Activated CD4-positive, alpha-beta T cell treated with anti-CD3 and anti-CD28 coated beads, Interleukin-2, amount 10 ng/mL, durations not matched to agents 7 days and 5 days (primary cell): Measurements from ENCODE around the gene C17orf78. TPM values are rescaled to one million over a fixed set of nuclear protein-coding genes. Genes with fewer than 3 reads are reported as not detected.
"Not testable (repeated sequence)": the region's sequence is repeated elsewhere in the genome, so short reads cannot be mapped to it uniquely, and the experiment has no call there.

ENCODE experiments used
- CTCF ChIA-PET: fragments of 350-600 bp; sonication (Branson Sonifier 250); formaldehyde crosslinking; loops from one replicate; lab custom pipeline; 2021; ENCODE audit warnings: antibody characterized with exemption; lab: Charles Lee
- POLR2A ChIA-PET: fragments of 350-600 bp; sonication (Branson Sonifier 250); formaldehyde crosslinking; loops from one replicate; lab custom pipeline; 2021; ENCODE audit warnings: antibody characterized with exemption; lab: Charles Lee
- DNase-seq: peaks from one replicate; pipeline ENCODE4 v3.0.0-alpha.2; 2020
- H3K27ac Mint-ChIP-seq: one replicate; pipeline ENCODE4 v1.8.0; 2021; ENCODE audit warnings: mild to moderate bottlenecking, moderate library complexity, mixed read lengths
- H3K27me3 Mint-ChIP-seq: one replicate; pipeline ENCODE4 v1.8.0; 2021; ENCODE audit warnings: mixed read lengths
- H3K36me3 Mint-ChIP-seq: one replicate; pipeline ENCODE4 v1.8.0; 2021; ENCODE audit warnings: low read depth, mixed read lengths
- H3K4me1 Mint-ChIP-seq: one replicate; pipeline ENCODE4 v1.8.0; 2021; ENCODE audit warnings: mixed read lengths
- H3K4me3 Mint-ChIP-seq: one replicate; pipeline ENCODE4 v1.8.0; 2021; ENCODE audit warnings: mild to moderate bottlenecking, moderate library complexity, mixed read lengths
- H3K9me3 Mint-ChIP-seq: one replicate; pipeline ENCODE4 v1.8.0; 2021; ENCODE audit warnings: mixed read lengths
- total RNA-seq, 2 experiments: library from RNA; stranded (reverse); gene quantifications; one replicate each; pipeline ENCODE4 v1.2.3, GENCODE V29; 2021

C17orf78 gene
- total RNA-seq: not detected

- no peak within 1 kb of the TSS for H3K27ac Mint-ChIP-seq
- POLR2A ChIA-PET: no interaction called here
Measured at GRCh38 chr17:37375706-37376105, at the start of gene C17orf78. TSS of gene C17orf78 (plus strand) at chr17:37375985. CDS start at chr17:37376093, 108 bp downstream.

GRCh38 chr17:37327341-37328090 lies 48.3 kb upstream of the C17orf78 start:
- Mint-ChIP-seq H3K27ac (no peak overlapping the region), H3K36me3 (peaks cover 17% of the 10 kb centered on the region), H3K9me3 (no peaks in the 10 kb centered on the region), H3K4me3 (no peak overlapping the region), H3K4me1 (no peaks in the 10 kb centered on the region), H3K27me3 (no peaks in the 10 kb centered on the region)
- DNase-seq: no peak
- ChIA-PET CTCF (interaction anchor here (0.6 to 0.8 kb wide), 2 partner anchors 13 to 16 kb away, joined by 3 read pairs; no protein-coding TSS in a partner anchor), POLR2A (no interaction called here)

More at GRCh38 chr17:37375706-37376105, at the start of gene C17orf78:
- no peak for DNase-seq
- H3K27me3 Mint-ChIP-seq: no peaks in the 10 kb centered on the region
- H3K36me3 Mint-ChIP-seq: no peaks in the 10 kb centered on the region
- no peak within 1 kb of the TSS for H3K4me3 Mint-ChIP-seq
- no peaks in the 10 kb centered on the region for H3K9me3 Mint-ChIP-seq
- CTCF ChIA-PET: interaction anchor here (0.6 to 1.5 kb wide), 5 partner anchors 11 to 1417 kb away, joined by 3 to 6 read pairs (median 3); no protein-coding TSS in a partner anchor
- H3K4me1 Mint-ChIP-seq: peaks cover 7% of the 10 kb centered on the region

GRCh38 chr17:37338847-37339246 lies 36.9 kb upstream of the C17orf78 start:
- Mint-ChIP-seq H3K27me3 (no peaks in the 10 kb centered on the region), H3K27ac (no peak overlapping the region), H3K36me3 (peaks cover 10% of the 10 kb centered on the region), H3K4me1 (peaks cover 2% of the 10 kb centered on the region), H3K4me3 (no peak overlapping the region), H3K9me3 (no peaks in the 10 kb centered on the region)
- CTCF ChIA-PET: interaction anchor here (0.6 to 0.8 kb wide), 2 partner anchors 17 to 231 kb away, joined by 3 to 4 read pairs; no protein-coding TSS in a partner anchor
- POLR2A ChIA-PET: no interaction called here
- no peak for DNase-seq

GRCh38 chr17:37339321-37339720 lies 36.5 kb upstream of the C17orf78 start:
- no peak for DNase-seq
- H3K4me3 Mint-ChIP-seq: no peak overlapping the region
- no peak overlapping the region for H3K27ac Mint-ChIP-seq
- no peaks in the 10 kb centered on the region for H3K27me3 Mint-ChIP-seq
- H3K36me3 Mint-ChIP-seq: peaks cover 10% of the 10 kb centered on the region
- H3K9me3 Mint-ChIP-seq: no peaks in the 10 kb centered on the region
- peaks cover 2% of the 10 kb centered on the region for H3K4me1 Mint-ChIP-seq
- POLR2A ChIA-PET: no interaction called here
- CTCF ChIA-PET: interaction anchor here (0.6 to 1.4 kb wide), 3 partner anchors 17 to 231 kb away, joined by 3 to 4 read pairs (median 3); no protein-coding TSS in a partner anchor

- H3K27ac Mint-ChIP-seq: no peak overlapping the region
- peaks cover 12% of the 10 kb centered on the region for H3K36me3 Mint-ChIP-seq
- H3K4me3 Mint-ChIP-seq: no peak overlapping the region
- H3K27me3 Mint-ChIP-seq: no peaks in the 10 kb centered on the region
- no peak for DNase-seq
- ChIA-PET POLR2A (no interaction called here), CTCF (interaction anchor here (1.4 kb wide), 1 partner anchor 33 kb away, joined by 3 read pairs; no protein-coding TSS in a partner anchor)
- peaks cover 10% of the 10 kb centered on the region for H3K4me1 Mint-ChIP-seq
- H3K9me3 Mint-ChIP-seq: no peaks in the 10 kb centered on the region
Measured at GRCh38 chr17:37340804-37341203, 35.0 kb upstream of the C17orf78 start.

- H3K9me3 Mint-ChIP-seq: no peaks in the 10 kb centered on the region
- H3K27ac Mint-ChIP-seq: no peak overlapping the region
- no peaks in the 10 kb centered on the region for H3K27me3 Mint-ChIP-seq
- peaks cover 15% of the 10 kb centered on the region for H3K36me3 Mint-ChIP-seq
- H3K4me3 Mint-ChIP-seq: no peak overlapping the region
- ChIA-PET CTCF (interaction anchor here (0.6 to 1.5 kb wide), 2 partner anchors 16 to 108 kb away, joined by 3 to 6 read pairs; no protein-coding TSS in a partner anchor), POLR2A (interaction anchor here (0.6 kb wide), 1 partner anchor 370 kb away, joined by 3 read pairs; no protein-coding TSS in a partner anchor)
- H3K4me1 Mint-ChIP-seq: peaks cover 10% of the 10 kb centered on the region
- DNase-seq: no peak
Measured at GRCh38 chr17:37342589-37342988, 33.2 kb upstream of the C17orf78 start.

GRCh38 chr17:37344519-37344918 lies 31.3 kb upstream of the C17orf78 start:
- DNase-seq: no peak
- CTCF ChIA-PET: interaction anchor here (1.6 kb wide), 1 partner anchor 8 kb away, joined by 3 read pairs; no protein-coding TSS in a partner anchor
- Mint-ChIP-seq H3K9me3 (no peaks in the 10 kb centered on the region), H3K4me1 (peaks cover 10% of the 10 kb centered on the region), H3K36me3 (peaks cover 11% of the 10 kb centered on the region), H3K4me3 (no peak overlapping the region), H3K27me3 (no peaks in the 10 kb centered on the region), H3K27ac (no peak overlapping the region)
- POLR2A ChIA-PET: no interaction called here

GRCh38 chr17:37346863-37347402 lies 28.9 kb upstream of the C17orf78 start:
- H3K9me3 Mint-ChIP-seq, H3K27ac Mint-ChIP-seq, H3K27me3 Mint-ChIP-seq, POLR2A ChIA-PET, H3K4me3 Mint-ChIP-seq, H3K36me3 Mint-ChIP-seq, H3K4me1 Mint-ChIP-seq, DNase-seq: not testable (repeated sequence)
- CTCF ChIA-PET: interaction anchor here (0.8 kb wide), 1 partner anchor 9 kb away, joined by 3 read pairs; no protein-coding TSS in a partner anchor

GRCh38 chr17:37356796-37357569 lies 18.8 kb upstream of the C17orf78 start:
- DNase-seq: not testable (repeated sequence)

GRCh38 chr17:37358098-37358829 lies 17.5 kb upstream of the C17orf78 start:
- DNase-seq: peak; percentile 40
- POLR2A ChIA-PET: interaction anchor here (0.5 kb wide), 1 partner anchor 33 kb away, joined by 5 read pairs; no protein-coding TSS in a partner anchor
- Mint-ChIP-seq H3K4me3 (peak overlapping the region; percentile 88), H3K4me1 (peaks cover 25% of the 10 kb centered on the region), H3K27me3 (no peaks in the 10 kb centered on the region), H3K27ac (peak overlapping the region; percentile 89), H3K9me3 (no peaks in the 10 kb centered on the region), H3K36me3 (peaks cover 1% of the 10 kb centered on the region)
- CTCF ChIA-PET: interaction anchor here (0.5 to 2.6 kb wide), 4 partner anchors 15 to 378 kb away, joined by 3 to 13 read pairs (median 3); partner anchors contain the start of gene C17orf78

More at GRCh38 chr17:37356796-37357569, 18.8 kb upstream of the C17orf78 start:
- peaks cover 25% of the 10 kb centered on the region for H3K4me1 Mint-ChIP-seq
- H3K27me3 Mint-ChIP-seq, H3K27ac Mint-ChIP-seq, CTCF ChIA-PET, H3K9me3 Mint-ChIP-seq, POLR2A ChIA-PET, H3K36me3 Mint-ChIP-seq: not testable (repeated sequence)
- H3K4me3 Mint-ChIP-seq: peak overlapping the region; percentile 88

- Mint-ChIP-seq H3K27ac (peak overlapping the region; percentile 89), H3K9me3 (no peaks in the 10 kb centered on the region), H3K4me1 (peaks cover 25% of the 10 kb centered on the region), H3K36me3 (peaks cover 1% of the 10 kb centered on the region), H3K4me3 (peak overlapping the region; percentile 88), H3K27me3 (no peaks in the 10 kb centered on the region)
- POLR2A ChIA-PET: no interaction called here
- CTCF ChIA-PET: interaction anchor here (1.0 to 2.6 kb wide), 4 partner anchors 15 to 312 kb away, joined by 3 to 13 read pairs (median 4); partner anchors contain the start of gene C17orf78
- peak; percentile 89 for DNase-seq
Measured at GRCh38 chr17:37358830-37359681, 16.7 kb upstream of the C17orf78 start.
